CD4-positive, alpha-beta T cell treated with Interleukin-21 for 1 hour (primary cell): ENCODE data around the gene FIBCD1.
A peak's percentile ranks its signal among the peaks of the same experiment; 100 is the strongest.

Experiments
- DNase-seq: peaks from one replicate; pipeline ENCODE4 v3.0.0-alpha.2; 2020

FIBCD1 gene

DNA sequence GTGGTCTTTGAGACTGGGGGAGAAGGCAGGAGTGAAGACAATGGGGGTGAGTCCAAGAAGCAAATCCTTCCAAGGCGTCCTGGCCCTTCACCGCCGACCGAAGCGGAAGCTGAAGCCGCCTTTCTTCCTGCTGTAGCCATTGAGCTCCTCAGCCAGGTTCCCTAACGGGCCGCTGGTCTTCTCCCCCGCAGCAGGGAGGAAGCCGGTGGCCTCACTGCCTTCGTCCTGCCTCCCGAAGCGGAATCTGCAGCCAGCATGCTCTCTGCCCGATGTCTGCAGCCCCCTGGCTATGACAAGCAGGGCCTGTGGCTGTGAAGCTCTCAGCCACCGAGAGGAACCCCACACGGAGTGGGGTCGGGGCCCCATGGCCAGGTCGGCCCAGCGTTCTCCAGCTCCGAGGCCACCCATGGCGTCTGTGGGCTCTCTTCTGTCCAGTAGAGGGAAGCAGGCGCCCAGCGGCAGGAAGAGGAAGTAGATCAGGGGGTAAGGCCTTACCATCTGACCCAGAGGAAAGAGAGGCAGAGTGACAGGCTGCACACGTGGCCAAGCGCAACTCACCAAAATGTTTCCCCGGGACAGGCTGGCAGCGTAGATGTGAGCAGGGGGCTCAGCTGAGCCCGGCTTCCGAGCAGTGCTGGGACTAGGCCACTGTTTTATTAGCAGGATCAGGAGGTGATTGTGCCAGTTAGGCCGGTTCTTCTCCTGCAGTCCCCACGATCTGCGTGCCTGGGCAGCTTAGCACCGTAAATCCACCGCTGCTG is 45.5 kb downstream of the FIBCD1 start:
- peak; percentile 7 for DNase-seq

DNA sequence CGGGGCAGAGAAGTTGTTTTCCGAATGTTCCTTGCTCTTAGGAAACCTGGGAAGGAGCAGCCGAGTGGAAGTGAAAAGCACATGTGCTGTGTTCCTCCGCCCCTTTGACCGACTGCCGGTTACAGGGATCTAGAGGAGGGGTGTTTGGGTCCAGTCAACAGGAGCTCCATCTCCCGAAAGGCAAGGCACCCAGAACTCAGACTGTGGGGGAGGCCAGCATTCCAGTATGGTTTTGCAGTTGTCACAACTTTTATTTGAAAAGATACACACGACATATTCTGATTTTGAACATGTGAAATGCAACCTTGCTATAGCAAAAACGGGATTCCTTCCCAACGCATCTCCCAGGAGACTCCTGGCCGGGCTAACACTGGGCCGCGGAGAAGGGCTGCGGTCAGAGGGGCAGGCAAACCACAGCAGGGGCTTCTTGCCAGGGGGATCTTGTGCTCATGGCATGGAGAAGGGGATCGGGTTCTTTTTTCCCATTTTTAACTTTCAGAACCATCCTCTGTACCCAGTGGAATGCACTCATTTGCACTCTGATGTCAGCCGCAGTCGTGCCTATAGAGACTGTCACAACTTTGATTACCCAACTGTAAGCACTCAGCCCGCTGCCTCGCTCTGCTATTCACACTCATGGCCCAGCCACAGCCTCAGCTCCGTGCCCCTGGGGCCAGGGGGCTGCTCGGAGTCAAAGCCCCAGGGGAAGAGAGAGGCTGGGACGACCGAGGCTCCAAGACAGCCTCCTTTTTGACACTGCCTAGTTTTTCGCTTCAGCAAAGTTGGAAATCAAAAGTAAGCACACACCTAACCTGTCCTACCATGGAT is 46.4 kb downstream of the FIBCD1 start:
- DNase-seq, result no peak

DNA sequence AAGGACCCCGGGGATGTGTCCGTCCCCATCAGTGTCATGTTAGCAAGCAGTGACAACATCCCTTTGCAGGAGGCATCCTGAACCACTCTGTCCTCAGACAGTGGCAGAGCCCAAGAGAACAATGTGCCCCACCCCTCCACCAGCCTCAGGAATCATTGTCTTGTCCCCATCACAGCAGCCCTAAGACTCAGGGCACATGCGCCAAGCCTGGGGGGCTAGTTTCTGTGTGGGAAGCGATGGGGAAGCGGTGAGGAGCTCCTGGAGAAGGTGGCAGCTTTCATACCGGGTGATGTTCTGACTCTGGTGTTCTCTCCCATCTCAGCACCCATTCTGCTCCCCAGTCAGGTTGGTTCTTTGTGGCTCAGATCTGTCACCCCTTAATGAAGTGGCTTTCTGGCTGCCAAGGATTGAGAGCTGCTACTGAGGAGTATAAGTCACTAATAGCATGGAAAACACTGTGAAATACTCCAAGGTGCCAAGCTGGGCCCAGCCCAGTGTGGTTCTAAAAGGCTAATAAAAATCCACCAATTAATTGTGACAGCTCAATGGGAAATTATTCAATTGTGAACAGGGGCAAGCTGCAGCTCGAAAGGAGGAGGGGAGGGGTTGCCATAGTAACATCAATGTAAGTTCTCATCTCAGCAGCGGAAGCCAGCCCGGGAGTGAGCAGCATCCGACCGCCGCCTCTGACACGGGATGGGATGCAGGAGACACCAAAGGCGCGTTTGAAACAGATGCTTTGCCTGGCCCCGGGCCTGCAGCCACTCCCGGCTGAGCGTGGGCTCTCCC is 47.2 kb downstream of the FIBCD1 start:
- no peak for DNase-seq

DNA sequence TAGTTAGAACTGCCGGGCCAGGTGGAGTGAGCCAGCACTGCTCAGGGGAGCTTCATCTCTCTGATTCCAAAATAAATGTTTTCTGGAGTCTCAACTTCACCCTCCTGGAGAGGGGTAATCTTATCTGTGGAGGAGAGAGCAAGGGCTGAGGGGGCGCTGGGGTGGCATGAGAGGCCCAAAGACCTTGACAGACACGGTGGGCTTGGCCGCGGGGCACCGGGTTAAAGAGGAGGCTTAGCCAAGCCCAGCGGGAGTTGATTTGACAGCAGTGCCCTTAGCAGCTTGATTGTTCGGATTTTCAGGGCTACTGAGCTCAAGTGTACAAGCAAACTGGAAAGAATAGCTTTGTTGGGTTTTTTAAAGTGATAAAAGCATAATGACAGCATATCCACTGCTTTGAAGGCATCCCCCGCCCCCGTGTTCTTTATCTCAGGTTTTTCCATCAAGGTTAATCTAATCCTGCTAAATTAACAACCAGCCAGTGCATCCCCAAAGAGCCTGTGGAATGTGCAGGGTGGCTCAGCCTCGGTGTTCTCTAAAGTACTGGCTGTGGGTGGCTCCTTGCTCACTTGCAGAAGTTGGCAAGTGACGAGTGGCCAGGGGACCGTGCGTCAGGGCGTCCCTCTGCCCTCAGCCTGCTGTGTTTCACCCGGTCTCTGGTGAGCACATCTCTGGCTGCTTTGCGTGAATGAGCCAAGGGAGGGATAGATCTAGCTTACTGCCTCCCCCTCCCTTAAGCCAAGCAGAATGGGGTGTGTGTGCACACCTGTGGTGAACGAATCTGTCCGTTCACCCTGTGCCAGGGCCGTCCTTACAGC is 48.0 kb downstream of the FIBCD1 start:
- DNase-seq, result no peak

DNA sequence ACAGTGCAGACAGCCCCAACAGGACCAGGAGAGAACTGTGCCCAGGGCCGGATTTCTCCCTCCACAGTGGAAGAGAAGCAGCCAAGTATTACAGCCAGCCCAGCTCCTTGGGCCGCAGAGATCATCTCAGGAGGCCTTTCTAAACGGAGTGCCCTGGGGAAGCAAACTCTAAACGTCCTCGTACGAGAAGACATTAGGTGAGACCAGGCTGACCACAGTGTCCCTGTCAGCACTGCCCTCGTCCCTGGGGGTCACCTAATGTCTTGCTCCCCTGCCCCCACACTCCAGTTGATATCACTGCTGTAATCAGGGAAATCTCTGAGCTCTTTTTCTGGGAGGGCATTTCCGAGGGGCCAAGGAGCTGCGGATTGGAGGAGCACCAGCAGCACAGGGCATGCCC is 48.9 kb downstream of the FIBCD1 start:
- DNase-seq, result no peak

DNA sequence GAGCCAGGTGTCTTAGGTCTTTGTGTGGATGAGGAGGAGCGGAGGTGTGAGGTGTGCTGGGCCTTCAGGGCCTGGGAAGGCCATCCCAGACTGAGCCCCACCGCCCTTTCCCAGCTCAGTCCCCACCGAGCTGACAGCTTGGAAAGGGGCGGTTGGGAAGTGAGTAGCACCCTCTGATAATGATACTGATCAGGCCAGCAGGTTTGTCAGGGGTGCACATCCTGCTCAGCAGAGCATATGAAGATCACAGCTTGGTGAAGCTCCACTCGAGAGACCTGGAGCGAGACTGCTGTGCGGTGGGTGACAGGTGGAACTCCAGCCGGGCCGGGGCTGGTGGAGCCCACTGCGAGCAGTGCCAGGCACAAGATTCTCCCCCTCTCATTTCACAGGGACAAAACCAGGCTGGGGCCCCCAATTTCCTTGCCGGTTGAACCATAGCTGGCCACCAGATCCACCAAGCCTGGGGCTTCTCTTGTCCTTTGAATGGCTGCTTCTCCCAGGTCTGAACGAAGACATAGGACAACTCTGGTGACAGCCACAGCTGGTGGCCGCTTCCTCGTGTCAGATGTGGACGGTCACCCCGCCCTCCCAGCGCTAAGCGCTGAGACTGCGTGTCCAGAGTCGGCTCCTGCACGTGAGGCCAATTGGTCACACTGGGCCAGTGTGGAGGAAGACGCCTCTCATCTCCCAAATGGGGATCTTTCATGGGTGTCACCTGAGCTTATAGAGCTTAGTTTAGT is 50.7 kb downstream of the FIBCD1 start:
- no peak for DNase-seq

DNA sequence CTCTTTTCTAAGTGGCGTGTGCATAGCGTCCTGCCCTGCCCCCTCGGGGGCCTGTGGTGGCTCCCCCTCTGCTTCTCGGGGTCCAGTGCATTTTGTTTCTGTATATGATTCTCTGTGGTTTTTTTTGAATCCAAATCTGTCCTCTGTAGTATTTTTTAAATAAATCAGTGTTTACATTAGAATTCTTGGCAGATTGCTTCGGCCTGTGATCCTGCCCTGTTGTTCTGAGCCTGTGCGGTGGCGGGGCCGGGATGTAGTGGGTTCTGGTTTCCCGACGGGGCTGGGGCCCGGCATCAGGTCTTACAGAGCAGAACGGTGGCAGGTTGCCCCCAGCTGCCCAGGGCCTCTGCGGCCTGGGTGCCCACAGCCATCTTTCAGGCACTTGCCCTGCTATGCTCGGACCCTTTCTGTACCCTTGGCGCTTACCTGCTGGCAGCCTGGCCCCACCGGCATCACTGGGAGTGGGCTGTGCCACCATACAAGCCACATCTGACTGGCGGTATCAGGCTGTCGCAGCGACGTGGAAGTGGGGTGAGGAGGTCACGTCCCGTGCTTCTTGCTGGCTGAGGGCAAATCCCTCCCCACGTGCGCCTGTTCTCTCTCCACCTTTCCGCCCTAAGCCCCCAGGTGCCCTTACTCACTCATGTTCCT is 51.4 kb downstream of the FIBCD1 start:
- DNase-seq, result no peak

DNA sequence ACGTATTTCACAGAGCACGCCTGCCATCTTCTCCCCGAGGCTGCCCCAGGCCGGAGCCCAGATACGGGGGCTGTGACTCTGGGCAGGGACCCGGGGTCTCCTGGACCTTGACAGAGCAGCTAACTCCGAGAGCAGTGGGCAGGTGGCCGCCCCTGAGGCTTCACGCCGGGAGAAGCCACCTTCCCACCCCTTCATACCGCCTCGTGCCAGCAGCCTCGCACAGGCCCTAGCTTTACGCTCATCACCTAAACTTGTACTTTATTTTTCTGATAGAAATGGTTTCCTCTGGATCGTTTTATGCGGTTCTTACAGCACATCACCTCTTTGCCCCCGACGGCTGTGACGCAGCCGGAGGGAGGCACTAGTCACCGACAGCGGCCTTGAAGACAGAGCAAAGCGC is 52.1 kb downstream of the FIBCD1 start:
- no peak for DNase-seq

DNA sequence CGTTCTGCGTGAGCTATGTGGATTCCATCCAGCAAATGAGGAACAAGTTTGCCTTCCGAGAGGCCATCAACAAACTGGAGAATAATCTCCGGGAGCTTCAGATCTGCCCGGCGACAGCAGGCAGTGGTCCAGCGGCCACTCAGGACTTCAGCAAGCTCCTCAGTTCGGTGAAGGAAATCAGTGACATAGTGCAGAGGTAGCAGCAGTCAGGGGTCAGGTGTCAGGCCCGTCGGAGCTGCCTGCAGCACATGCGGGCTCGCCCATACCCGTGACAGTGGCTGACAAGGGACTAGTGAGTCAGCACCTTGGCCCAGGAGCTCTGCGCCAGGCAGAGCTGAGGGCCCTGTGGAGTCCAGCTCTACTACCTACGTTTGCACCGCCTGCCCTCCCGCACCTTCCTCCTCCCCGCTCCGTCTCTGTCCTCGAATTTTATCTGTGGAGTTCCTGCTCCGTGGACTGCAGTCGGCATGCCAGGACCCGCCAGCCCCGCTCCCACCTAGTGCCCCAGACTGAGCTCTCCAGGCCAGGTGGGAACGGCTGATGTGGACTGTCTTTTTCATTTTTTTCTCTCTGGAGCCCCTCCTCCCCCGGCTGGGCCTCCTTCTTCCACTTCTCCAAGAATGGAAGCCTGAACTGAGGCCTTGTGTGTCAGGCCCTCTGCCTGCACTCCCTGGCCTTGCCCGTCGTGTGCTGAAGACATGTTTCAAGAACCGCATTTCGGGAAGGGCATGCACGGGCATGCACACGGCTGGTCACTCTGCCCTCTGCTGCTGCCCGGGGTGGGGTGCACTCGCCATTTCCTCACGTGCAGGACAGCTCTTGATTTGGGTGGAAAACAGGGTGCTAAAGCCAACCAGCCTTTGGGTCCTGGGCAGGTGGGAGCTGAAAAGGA is 53.3 kb downstream of the FIBCD1 start:
- DNase-seq, result no peak

DNA sequence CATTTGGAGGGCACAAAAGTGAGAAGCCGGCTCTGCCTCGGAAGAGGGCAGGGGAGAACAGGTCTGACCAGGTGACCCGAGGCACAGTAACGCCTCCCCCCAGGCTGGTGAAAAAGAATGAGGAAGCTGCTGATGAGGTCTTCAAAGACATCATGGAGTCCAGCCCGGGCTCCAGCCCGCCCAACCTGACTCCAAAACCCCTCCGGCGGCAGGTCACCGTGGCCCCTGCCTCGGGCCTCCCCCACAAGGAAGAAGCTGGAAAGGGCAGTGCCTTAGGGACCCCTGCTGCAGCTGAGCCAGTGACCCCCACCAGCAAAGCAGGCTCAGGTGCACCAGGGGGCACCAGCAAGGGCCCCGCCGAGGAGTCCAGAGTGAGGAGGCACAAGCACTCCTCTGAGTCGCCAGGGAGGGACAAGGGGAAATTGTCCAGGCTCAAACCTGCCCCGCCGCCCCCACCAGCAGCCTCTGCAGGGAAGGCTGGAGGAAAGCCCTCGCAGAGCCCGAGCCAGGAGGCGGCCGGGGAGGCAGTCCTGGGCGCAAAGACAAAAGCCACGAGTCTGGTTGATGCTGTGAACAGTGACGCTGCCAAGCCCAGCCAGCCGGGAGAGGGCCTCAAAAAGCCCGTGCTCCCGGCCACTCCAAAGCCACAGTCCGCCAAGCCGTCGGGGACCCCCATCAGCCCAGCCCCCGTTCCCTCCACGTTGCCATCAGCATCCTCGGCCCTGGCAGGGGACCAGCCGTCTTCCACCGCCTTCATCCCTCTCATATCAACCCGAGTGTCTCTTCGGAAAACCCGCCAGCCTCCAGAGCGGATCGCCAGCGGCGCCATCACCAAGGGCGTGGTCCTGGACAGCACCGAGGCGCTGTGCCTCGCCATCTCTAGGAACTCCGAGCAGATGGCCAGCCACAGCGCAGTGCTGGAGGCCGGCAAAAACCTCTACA is 54.2 kb downstream of the FIBCD1 start:
- DNase-seq, result no peak

DNA sequence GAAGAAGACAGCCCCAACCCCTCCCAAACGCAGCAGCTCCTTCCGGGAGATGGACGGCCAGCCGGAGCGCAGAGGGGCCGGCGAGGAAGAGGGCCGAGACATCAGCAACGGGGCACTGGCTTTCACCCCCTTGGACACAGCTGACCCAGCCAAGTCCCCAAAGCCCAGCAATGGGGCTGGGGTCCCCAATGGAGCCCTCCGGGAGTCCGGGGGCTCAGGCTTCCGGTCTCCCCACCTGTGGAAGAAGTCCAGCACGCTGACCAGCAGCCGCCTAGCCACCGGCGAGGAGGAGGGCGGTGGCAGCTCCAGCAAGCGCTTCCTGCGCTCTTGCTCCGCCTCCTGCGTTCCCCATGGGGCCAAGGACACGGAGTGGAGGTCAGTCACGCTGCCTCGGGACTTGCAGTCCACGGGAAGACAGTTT is 54.9 kb downstream of the FIBCD1 start:
- DNase-seq, result no peak

DNA sequence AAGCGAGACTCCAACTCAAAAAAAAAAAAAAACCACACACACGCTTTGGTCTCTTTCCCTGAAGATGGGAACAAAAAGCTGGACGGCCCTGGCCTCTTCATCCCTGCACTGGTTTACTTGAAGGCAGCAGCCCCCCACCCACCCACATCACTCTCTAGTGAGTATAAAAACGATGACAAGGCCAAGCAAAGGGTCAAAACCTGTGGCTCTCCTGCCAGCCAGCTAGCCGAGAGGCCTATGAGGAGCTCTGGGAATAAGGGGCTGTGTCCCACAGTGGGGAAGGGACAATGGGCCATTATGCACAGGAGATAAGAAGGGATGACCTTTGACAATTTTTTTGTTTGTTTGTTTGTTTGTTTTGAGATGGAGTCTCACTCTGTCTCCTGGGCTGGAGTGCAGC is 55.6 kb downstream of the FIBCD1 start:
- DNase-seq, result no peak

DNA sequence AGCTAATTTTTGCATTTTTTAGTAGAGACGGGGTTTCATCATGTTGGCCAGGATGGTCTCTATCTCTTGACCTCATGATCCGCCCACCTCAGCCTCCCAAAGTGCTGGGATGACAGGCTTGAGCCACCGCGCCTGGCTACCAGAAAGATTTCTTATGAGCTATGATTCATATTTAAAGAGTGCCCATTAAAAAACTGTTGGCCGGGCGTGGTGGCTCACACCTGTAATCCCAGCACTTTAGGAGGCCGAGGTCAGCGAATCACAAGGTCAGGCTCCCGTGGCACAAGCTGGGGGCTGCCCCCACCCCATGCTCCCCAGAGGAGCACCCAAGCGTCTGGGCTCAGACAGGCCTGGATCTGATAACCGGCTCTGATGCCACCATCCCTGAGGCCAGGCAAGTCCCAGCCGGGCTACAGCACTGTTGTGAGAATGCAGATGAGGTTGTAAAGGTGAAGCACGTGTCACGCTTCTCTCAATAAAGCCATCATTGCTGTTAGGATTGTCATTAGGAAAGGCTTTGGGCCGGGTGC is 56.3 kb downstream of the FIBCD1 start:
- no peak for DNase-seq

DNA sequence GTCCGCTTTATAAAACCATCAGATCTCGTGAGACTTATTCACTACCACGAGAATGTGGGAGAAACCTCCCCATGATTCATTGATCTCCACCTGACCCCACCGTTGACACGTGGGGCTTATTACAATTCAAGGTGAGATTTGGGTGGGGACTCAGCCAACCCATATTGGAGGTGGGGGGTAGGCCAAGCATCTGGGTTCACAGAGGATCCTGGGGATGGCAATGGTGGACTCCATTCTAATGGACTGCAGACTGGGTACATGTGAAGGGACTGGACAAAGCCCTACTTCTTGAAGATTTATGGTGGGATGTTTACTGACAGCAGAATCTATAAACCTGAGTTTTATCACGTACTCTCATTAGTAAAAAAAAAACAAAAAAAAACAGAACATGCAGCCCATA is 57.5 kb downstream of the FIBCD1 start:
- DNase-seq, result no peak

DNA sequence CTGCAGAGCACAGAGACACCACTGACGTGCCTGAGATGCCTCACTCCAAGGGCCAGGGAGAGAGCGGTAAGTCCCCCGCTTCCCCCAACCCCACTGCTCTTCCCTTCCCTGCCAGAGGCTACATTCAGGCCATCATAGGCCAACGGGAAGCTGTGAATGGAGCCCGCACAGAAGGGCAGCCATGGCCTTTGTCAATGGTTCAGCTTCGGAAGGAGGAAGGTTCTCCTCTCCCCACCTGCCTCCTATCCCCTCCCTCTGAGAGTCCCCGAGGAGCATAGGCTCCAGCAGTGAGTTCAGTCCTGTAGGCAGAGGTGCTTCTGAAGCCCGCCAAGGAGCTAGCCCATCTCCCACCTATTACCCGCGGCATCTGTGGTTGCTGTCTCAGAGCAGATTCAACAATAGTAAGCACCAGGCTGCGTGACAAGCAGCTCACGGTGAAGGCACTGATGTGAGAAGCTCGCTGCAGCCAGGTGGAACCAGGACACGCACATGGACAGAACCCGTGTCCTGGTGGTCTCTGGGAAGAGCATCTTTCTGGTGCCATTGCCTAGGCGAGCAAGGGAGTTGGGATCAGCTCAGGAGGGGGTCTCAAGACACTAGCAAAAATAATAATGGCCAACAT is 58.3 kb downstream of the FIBCD1 start:
- DNase-seq, result no peak

DNA sequence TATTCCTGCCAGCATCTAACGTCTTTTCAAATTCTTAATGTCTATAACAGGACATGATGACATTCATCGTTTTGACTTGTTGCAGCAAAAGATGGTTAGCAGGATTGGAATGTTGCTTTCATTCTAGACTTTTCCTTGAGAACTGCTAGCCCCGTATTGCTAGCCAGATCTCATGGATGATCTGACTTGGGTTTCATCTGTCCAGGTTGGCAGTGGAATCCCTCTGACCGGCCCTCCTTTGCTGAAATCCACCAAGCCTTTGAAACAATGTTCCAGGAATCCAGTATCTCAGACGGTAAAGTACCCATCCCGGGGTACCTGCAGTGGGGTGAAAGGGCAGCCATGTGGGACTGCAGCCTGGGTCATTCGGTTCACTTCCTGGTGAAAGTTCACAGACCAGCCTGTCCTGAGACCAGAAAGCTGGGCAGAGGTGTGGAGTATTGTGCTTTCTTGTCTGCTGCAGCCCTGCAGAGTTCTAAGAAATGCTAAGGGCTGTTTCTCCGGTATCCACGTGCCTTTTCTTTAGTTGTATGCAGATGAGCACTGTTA is 59.1 kb downstream of the FIBCD1 start:
- DNase-seq, result no peak

DNA sequence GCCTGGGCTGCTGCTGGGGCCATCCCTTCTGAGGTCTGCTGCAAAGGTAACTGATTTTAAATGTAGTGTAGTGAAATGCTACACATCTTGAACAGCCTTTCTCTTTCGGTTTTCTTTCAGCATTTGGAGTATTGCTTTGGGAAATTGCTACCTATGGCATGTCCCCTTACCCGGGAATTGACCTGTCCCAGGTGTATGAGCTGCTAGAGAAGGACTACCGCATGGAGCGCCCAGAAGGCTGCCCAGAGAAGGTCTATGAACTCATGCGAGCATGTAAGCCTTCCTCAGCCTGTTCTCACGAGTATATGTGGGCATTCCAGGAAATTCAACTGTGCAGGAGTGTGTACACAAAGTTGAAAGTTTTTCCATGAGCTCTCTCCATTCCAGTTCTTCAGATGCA is 60.8 kb downstream of the FIBCD1 start:
- DNase-seq, result no peak

DNA sequence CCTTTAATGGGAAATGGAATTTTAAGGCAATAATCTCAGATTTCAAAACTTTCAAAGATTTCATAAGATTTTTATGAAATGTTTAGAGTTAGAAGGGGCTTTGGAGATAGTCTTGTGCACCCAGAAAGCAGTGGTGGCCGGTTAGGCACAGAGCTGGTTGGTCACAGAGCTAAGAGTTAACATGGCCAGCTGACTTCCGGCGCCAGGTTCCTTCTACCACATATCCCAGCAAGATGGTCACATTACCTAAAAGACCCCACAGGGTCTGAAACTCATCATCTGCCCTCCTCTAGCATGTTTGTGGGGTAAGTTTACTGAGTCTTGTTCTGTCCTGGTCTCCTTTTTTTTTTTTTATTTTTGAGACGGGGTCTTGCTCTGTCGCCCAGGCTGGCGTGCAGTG is 61.7 kb downstream of the FIBCD1 start:
- no peak for DNase-seq
